Muscle layer of duodenum (tissue), 2 donors: ENCODE results near the gene FAM114A2.
"Not testable (repeated sequence)": the region's sequence is repeated elsewhere in the genome, so short reads cannot be mapped to it uniquely, and the experiment has no call there.

Experiments
- H3K27ac ChIP-seq: one replicate; pipeline ENCODE4 v1.7.0; 2013; ENCODE audit warnings: mild to moderate bottlenecking, low read length
- H3K27me3 ChIP-seq: one replicate; pipeline ENCODE4 v1.7.0; 2013; ENCODE audit warnings: low read depth, mild to moderate bottlenecking, control low read depth, low read length
- H3K36me3 ChIP-seq, 2 donors: one replicate each; pipeline ENCODE4 v1.7.0; 2013; ENCODE audit warnings: low read length in 2 of 2, control low read depth in 1 of 2, mild to moderate bottlenecking in 1 of 2; ENCODE audit not compliant: insufficient read depth in 2 of 2, control insufficient read depth in 1 of 2
- H3K4me1 ChIP-seq, 2 donors: one replicate each; pipeline ENCODE4 v1.7.0; 2013; ENCODE audit warnings: low read length in 2 of 2, mild to moderate bottlenecking in 2 of 2, control low read depth in 1 of 2, moderate library complexity in 1 of 2; ENCODE audit not compliant: insufficient read depth in 2 of 2, control insufficient read depth in 1 of 2
- H3K4me3 ChIP-seq, 2 donors: one replicate each; pipeline ENCODE4 v1.7.0; 2013; ENCODE audit warnings: low read length in 2 of 2, low read depth in 1 of 2, mild to moderate bottlenecking in 1 of 2
- H3K9me3 ChIP-seq, 2 donors: one replicate each; pipeline ENCODE4 v1.7.0; 2013; ENCODE audit warnings: low read length in 2 of 2, control low read depth in 1 of 2, mild to moderate bottlenecking in 1 of 2; ENCODE audit not compliant: control insufficient read depth in 1 of 2
- donor health status: healthy.

FAM114A2 gene

DNA sequence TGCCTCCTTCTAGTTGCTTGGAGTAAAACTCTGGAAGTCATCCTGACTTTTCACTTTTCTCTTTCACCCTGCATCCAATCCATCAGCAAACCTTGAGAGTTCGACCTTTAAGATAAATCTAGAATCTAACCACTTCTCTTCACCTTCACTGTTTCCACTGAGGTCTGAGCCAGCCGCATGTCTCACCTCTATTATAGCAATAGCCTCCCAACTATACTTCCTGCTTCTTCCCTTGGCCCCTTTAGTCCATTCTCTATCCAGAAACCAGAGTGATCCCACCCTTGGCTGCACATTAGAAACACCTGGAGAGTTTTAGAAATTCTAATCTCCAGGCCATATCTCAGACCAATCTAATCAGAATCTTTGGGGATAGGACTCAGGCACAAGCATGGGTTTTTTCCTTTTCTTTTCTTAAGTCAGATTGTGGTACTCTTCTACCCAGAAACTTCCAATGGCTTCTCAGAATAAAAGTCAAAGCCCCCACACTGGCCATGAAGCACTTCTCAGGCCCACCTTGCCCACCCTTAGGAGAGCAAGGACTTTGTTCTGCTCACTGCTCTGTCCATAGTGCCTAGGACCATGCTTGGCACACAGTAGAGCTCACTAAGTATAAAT, 33.2 kb upstream of the FAM114A2 start:
- Histone ChIP-seq H3K36me3 (no peaks in the 10 kb centered on the region), H3K4me1 (no peaks in the 10 kb centered on the region), H3K4me3 (no peak overlapping the region), H3K27ac (no peak overlapping the region), H3K27me3 (no peaks in the 10 kb centered on the region), H3K9me3 (no peaks in the 10 kb centered on the region)

DNA sequence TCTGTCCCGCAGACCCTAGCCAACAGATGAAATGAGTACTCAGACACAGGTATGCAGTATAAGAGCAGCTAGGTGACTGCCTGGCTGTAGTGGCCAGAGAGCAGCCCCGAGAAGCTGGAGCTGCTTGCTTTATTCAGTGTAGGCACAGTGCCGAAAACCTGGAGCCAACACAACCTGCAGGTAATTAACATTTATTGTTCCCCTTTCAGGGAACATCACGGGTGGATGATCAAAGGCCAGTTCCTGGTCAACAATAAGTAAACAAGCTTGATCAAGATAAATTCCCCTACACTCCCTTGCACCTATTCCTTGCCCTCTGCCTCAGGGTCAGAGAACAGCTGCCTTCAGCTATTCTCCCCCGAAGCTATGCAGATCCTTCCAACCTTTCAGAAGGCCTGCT, 31.1 kb upstream of the FAM114A2 start:
- H3K27ac ChIP-seq, H3K4me1 ChIP-seq, H3K36me3 ChIP-seq, H3K4me3 ChIP-seq, H3K9me3 ChIP-seq, H3K27me3 ChIP-seq: not testable (repeated sequence)

DNA sequence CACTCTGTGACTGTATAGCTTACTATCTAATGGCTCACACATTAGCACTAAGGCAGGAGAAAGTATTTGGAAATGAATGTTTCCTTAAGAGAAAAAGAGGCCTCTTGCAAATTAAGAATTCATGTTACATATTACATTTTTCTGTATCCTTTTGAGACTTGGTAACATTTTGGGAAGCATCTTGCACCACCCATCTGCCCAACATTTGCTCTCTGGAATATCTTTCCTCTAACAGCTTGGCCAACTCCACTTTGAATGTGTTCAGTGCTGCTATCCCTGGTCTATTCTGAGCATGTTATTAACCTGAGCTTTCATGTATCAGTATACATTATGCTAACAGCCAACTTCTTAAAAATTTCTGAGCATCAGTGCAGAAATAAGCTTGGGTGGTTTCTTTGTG, 27.3 kb upstream of the FAM114A2 start:
- no peaks in the 10 kb centered on the region for H3K36me3 ChIP-seq
- H3K27ac ChIP-seq: no peak overlapping the region
- no peaks in the 10 kb centered on the region for H3K4me1 ChIP-seq
- H3K9me3 ChIP-seq: no peaks in the 10 kb centered on the region
- H3K4me3 ChIP-seq: no peak overlapping the region
- no peaks in the 10 kb centered on the region for H3K27me3 ChIP-seq

DNA sequence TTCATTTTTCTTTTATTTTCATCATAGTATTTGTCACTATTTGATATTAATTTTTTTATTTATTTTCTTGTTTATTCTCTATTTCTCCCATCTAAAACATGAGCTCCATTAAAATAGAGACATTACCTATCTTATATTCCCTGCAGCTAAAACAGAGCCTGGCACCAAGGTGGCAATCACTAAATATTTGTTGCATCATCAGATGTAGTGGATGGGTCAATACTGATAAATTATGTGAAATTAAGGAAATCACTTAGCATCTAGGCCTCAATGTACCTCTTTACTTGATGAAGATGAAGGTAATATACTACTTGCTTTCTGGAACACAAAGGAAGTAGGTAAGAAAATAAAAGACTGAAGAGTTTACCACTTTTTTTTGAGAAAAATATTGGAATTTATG, 24.7 kb upstream of the FAM114A2 start:
- H3K4me1 ChIP-seq: peaks cover 0 to 7% of the 10 kb centered on the region in 2 donors
- no peaks in the 10 kb centered on the region for H3K36me3 ChIP-seq
- no peak overlapping the region for H3K4me3 ChIP-seq
- no peaks in the 10 kb centered on the region for H3K27me3 ChIP-seq
- no peak overlapping the region for H3K27ac ChIP-seq
- no peaks in the 10 kb centered on the region for H3K9me3 ChIP-seq

DNA sequence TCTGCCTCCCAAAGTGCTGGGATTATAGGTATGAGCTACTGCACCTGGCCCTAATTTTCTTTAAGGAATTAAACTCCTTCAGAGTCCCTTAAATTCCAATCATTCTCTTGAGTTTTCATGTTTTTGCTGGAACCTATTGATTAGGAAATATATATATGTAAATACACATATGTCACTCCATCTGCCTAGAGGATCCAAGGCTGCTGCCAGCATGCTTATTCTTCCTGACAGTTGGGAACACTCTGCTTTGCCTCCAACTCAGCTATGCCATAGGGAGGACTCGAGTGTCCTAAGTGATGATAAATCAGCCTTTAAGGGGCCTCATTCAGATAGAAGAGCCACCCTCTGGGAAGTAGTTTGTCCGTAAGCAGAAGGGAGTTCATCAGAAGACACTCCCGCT, 21.9 kb upstream of the FAM114A2 start:
- Histone ChIP-seq H3K27ac (no peak overlapping the region), H3K4me3 (no peak overlapping the region), H3K36me3 (peaks cover 0 to 3% of the 10 kb centered on the region in 2 donors), H3K27me3 (no peaks in the 10 kb centered on the region), H3K9me3 (no peaks in the 10 kb centered on the region), H3K4me1 (peaks cover 0 to 8% of the 10 kb centered on the region in 2 donors)

DNA sequence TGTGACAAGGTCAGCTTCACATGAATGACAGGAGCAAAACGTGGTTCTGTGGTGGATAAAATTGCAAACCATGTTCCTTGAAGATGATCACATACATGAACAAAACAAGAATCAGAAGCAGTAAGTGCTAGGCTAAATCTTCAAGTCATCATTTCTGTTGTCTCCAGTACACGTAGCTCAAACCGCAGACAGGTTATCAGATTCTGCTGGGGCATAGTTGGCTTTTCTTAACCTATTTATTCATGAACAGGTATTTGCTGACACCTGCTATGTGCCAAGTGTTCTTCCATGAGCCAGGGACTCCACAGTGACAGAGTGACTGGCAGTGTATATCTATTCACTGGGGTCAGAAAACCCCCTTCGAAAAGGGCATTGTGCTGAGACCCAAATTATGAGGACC, 20.9 kb upstream of the FAM114A2 start:
- no peak overlapping the region for H3K4me3 ChIP-seq
- H3K36me3 ChIP-seq: peaks cover 0 to 6% of the 10 kb centered on the region in 2 donors
- H3K9me3 ChIP-seq: no peaks in the 10 kb centered on the region
- H3K27ac ChIP-seq: no peak overlapping the region
- H3K27me3 ChIP-seq: no peaks in the 10 kb centered on the region
- peaks cover 0 to 8% of the 10 kb centered on the region in 2 donors for H3K4me1 ChIP-seq

DNA sequence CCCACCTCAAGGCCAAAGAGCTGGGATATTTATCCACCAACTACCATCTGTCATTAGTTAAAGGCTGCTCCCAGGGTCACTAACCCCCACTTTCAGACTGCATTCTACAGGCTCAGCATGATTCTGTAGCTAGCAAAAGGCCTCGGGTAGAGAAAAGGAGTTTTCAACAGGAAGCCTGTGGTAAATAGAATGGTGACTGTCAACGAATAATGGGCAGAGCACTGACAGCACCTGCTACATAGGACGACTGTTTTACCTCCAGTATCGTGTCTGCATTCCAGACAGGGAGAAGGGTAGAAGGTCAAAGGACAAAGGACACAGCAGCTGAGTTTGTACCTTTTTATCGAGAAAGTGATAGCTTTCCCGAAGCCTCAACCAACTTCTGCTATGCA, 20.3 kb upstream of the FAM114A2 start:
- peaks cover 0 to 8% of the 10 kb centered on the region in 2 donors for H3K4me1 ChIP-seq
- no peaks in the 10 kb centered on the region for H3K9me3 ChIP-seq
- peaks cover 4 to 6% of the 10 kb centered on the region in 2 donors for H3K36me3 ChIP-seq
- H3K27me3 ChIP-seq: no peaks in the 10 kb centered on the region
- no peak overlapping the region for H3K4me3 ChIP-seq
- H3K27ac ChIP-seq: no peak overlapping the region

DNA sequence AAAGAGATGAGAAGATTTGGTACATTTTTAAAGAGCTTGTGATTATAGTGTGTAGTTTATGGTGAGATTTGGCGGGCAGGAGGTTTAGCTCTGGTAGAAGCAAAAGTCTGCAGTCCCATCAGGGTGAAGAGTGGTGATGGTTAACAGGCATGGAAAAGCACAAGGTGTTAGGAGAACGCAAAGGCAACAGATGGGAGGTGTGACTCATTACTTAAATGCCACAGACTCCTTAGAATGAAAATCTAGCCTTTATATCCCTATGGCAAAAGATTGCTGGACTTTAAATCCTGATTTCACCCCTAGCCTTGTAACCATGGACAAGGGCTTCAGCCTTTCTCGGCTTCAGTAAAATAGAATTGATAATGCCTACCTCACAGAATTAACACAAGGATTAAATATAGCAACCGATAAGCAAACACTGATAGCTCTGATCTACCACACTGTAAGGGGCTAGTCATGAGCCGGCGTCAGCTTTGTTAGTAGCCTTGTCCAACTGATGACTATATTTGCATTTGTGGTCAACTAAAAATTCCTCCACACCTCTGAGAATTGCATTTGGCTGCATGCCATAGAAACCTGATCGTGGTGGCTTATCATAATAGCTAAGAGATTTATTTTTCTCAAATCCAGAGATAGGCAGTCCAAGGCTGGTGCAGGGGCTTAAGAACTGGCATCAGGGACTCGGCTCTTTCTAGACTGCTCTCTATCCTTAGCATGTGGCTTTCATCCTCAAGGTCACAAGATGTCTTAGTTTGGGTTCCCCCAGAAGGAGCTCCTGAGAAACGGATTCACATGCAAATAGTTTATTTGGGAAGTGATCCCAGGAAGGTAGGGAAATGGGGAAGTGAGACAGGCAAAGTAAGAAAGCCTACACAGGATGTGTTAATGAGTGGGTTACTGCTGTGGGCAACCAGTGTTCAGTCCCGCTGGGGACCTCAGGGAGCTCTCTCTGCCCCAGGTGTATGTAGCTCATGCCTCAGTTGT, 19.6 kb upstream of the FAM114A2 start:
- Histone ChIP-seq H3K27me3 (no peaks in the 10 kb centered on the region), H3K27ac (no peak overlapping the region), H3K4me3 (no peak overlapping the region), H3K4me1 (peaks cover 0 to 8% of the 10 kb centered on the region in 2 donors), H3K9me3 (no peaks in the 10 kb centered on the region), H3K36me3 (peaks cover 8 to 9% of the 10 kb centered on the region in 2 donors)

DNA sequence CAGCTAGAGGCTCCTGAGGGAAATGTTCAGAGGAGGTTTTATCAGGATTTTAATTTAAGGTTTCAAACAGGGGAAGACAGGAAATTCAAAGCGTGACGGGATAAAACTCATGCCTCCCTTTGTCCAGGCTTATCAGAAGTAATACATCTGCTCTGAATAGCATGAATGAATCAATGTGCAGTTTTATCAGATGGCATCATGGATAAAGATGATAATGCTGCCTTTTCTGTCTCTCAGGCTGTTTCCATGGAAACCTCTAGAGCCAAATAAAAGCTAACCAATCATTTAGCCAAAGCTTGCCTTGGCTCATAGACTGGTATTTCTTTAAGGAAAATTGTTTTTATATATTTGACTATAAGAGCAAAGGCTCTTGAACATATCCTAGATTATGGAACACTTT, 16.5 kb upstream of the FAM114A2 start:
- no peaks in the 10 kb centered on the region for H3K9me3 ChIP-seq
- H3K27ac ChIP-seq: no peak overlapping the region
- peaks cover 13 to 16% of the 10 kb centered on the region in 2 donors for H3K36me3 ChIP-seq
- no peak overlapping the region for H3K4me3 ChIP-seq
- H3K27me3 ChIP-seq: no peaks in the 10 kb centered on the region
- peaks cover 0 to 8% of the 10 kb centered on the region in 2 donors for H3K4me1 ChIP-seq

DNA sequence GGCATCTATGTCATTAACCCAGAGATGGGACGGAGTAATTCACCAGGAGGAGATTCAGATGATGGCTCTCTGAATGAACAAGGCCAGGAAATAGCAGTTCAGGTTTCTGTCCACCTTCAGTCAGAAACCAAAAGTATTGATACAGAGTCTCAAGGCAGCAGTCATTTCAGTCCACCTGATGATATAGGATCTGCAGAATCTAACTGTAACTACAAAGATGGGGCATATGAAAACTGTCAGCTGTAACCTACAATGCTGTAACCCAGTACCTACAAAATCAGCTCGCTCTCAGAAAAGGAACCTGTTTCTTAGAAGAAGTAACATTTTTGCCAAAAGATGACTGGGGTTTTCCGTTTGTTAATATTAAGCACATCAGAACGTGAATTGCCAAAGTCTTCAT, 14.8 kb upstream of the FAM114A2 start:
- no peak overlapping the region for H3K4me3 ChIP-seq
- peaks cover 0 to 2% of the 10 kb centered on the region in 2 donors for H3K4me1 ChIP-seq
- H3K27me3 ChIP-seq: no peaks in the 10 kb centered on the region
- no peaks in the 10 kb centered on the region for H3K9me3 ChIP-seq
- no peak overlapping the region for H3K27ac ChIP-seq
- peaks cover 13 to 16% of the 10 kb centered on the region in 2 donors for H3K36me3 ChIP-seq

DNA sequence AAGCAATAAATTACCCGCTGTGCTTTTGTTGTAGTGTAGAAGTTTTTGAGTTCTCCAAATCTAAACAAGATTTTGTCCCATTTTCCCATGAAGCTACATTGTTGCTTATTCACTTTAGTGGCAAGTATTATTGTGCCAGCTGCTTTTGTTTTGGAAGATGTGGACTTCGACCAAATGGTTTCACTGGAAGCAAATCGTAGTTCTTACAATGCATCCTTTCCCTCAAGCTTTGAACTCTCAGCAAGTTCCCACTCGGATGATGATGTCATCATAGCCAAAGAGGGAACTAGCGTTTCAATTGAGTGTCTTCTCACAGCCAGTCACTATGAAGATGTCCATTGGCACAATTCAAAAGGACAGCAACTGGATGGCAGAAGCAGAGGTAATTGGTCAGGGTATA, 10.9 kb upstream of the FAM114A2 start:
- H3K27ac ChIP-seq: no peak overlapping the region
- peaks cover 7 to 16% of the 10 kb centered on the region in 2 donors for H3K36me3 ChIP-seq
- no peak overlapping the region for H3K4me3 ChIP-seq
- H3K9me3 ChIP-seq: no peaks in the 10 kb centered on the region
- no peaks in the 10 kb centered on the region for H3K27me3 ChIP-seq
- H3K4me1 ChIP-seq: peaks cover 4 to 6% of the 10 kb centered on the region in 2 donors
